SK-N-MC (cell line): ENCODE data around the gene NPC1.

Experiments used
- EZH2 ChIP-seq: fragments of 200-600 bp; sonication (generic); IDR thresholded peaks from one replicate; pipeline ENCODE4 v1.6.1; 2017; ENCODE audit warnings: antibody characterized with exemption
- FOXP2 ChIP-seq: optimal IDR thresholded peaks from 2 replicates; pipeline ENCODE3; 2011; ENCODE audit warnings: mild to moderate bottlenecking, moderate library complexity; ENCODE audit not compliant: insufficient read depth; ENCODE audit errors: extremely low read length, control extremely low read depth
- POLR2AphosphoS5 ChIP-seq: IDR thresholded peaks from 2 replicates; pipeline ENCODE4 v1.6.1; 2012; ENCODE audit warnings: mild to moderate bottlenecking, low read depth, low read length, borderline replicate concordance

DNA sequence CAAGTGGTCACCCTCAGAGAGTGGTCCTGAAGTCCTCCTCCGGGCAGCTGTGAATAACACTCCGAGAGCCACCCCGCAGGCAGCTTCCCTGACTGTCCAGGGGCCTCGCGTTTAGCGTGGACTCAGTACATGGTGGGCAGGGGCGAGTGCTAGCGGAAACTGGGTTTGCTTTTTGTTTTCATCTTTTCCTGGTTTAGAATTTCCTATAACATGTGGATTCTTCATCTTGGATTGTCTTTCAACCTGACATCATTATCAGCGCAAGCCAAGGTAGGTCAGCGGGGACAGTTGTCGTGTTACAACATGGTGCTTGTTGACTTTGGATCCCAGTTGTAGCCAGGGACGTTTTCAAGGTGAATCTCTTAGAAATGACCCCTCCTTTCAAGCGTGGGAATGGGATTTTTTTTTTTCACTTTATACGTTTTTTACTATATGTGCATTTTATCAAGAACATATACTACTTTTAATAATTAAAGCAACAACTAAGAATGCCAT, 62.0 kb downstream of the NPC1 start:
- TF ChIP-seq POLR2AphosphoS5 (no peak), EZH2 (no peak), FOXP2 (no peak)
